H1 (cell line): ENCODE data around the gene TMCO1. TPM values are rescaled to one million over a fixed set of nuclear protein-coding genes. Genes with fewer than 3 reads are reported as not detected.

Source experiments
- CTCF ChIA-PET: fragments of 300-600 bp; sonication (Branson Sonifier 250); formaldehyde crosslinking; loops from one replicate; lab custom pipeline; 2021; ENCODE audit not compliant: partially characterized antibody; lab: Charles Lee
- POLR2A ChIA-PET: fragments of 300-600 bp; sonication (Branson Sonifier 250); formaldehyde crosslinking; loops from one replicate; lab custom pipeline; 2021; ENCODE audit warnings: inconsistent platforms; ENCODE audit not compliant: partially characterized antibody; lab: Charles Lee
- DNase-seq, 2 experiments: peaks; one replicate each; pipeline versions ENCODE4 v3.0.0 to v3.0.0-alpha.2; 2010 to 2022; ENCODE audit warnings: low spot score in 2 of 2, low read depth in 1 of 2, mixed read lengths in 1 of 2
- FAIRE-seq: peaks from 2 replicates; lab custom pipeline; 2011; peaks lifted over from hg19 to GRCh38; lab: Jason Lieb, UNC
- H2AFZ ChIP-seq: 2 replicates; pipeline ENCODE4 v1.8.1; 2012; ENCODE audit warnings: low read length, inconsistent platforms
- H2AK5ac ChIP-seq: 2 replicates; pipeline ENCODE4 v1.6.1; 2013; ENCODE audit warnings: low read depth, low read length
- H2BK120ac ChIP-seq: replicated peaks from 2 replicates; pipeline ENCODE3; 2013; ENCODE audit warnings: low read depth, low read length, inconsistent platforms
- H2BK12ac ChIP-seq: 2 replicates; pipeline ENCODE4 v1.6.1; 2013; ENCODE audit warnings: low read depth, low read length
- H2BK15ac ChIP-seq: 2 replicates; pipeline ENCODE4 v1.6.1; 2013; ENCODE audit warnings: low read length
- H2BK20ac ChIP-seq: 2 replicates; pipeline ENCODE4 v1.6.1; 2013; ENCODE audit warnings: low read length
- H2BK5ac ChIP-seq: 2 replicates; pipeline ENCODE4 v1.6.1; 2013; ENCODE audit warnings: low read depth, low read length
- H3K14ac ChIP-seq: 2 replicates; pipeline ENCODE4 v1.6.1; 2013; ENCODE audit warnings: inconsistent platforms; ENCODE audit not compliant: insufficient read length
- H3K18ac ChIP-seq: 2 replicates; pipeline ENCODE4 v1.6.1; 2013; ENCODE audit warnings: low read length; ENCODE audit errors: extremely low read depth
- H3K23ac ChIP-seq: 2 replicates; pipeline ENCODE4 v1.6.1; 2013; ENCODE audit warnings: inconsistent platforms; ENCODE audit not compliant: insufficient read length
- H3K23me2 ChIP-seq: 2 replicates; pipeline ENCODE4 v1.6.1; 2013; ENCODE audit warnings: low read depth, low read length
- H3K27ac ChIP-seq: 2 replicates; pipeline ENCODE4 v1.6.1; 2011; ENCODE audit warnings: low read depth, low read length, inconsistent platforms
- H3K27me3 ChIP-seq, 4 experiments: replicated peaks in 1 of 4; 1 replicate in 1 of 4; 2 replicates in 3 of 4; pipeline versions ENCODE4 v1.6.1 to v1.8.1; 2011 to 2013; ENCODE audit warnings: low read length in 3 of 4, mild to moderate bottlenecking in 3 of 4, inconsistent platforms in 2 of 4, mixed read lengths in 2 of 4, moderate library complexity in 1 of 4; ENCODE audit not compliant: control insufficient read depth in 3 of 4, insufficient read depth in 3 of 4; ENCODE audit errors: extremely low read depth in 1 of 4
- H3K36me3 ChIP-seq, 4 experiments: 2 replicates each; pipeline versions ENCODE4 v1.6.1 to v1.8.1; 2011 to 2013; ENCODE audit warnings: mild to moderate bottlenecking in 4 of 4, low read length in 3 of 4, moderate library complexity in 2 of 4, control low read depth in 1 of 4, inconsistent platforms in 1 of 4; ENCODE audit not compliant: insufficient read depth in 4 of 4, control insufficient read depth in 2 of 4
- H3K4ac ChIP-seq: replicated peaks from 2 replicates; pipeline ENCODE3; 2013; ENCODE audit warnings: low read length, low read depth, mixed read lengths, inconsistent platforms; ENCODE audit not compliant: insufficient read length
- H3K4me1 ChIP-seq, 4 experiments: replicated peaks in 1 of 4; 1 replicate in 1 of 4; 2 replicates in 3 of 4; pipeline versions ENCODE4 v1.6.1 to v1.8.1; 2011 to 2013; ENCODE audit warnings: low read length in 3 of 4, inconsistent platforms in 2 of 4, mixed read lengths in 1 of 4; ENCODE audit not compliant: insufficient read depth in 4 of 4, control insufficient read depth in 3 of 4
- H3K4me2 ChIP-seq, 2 experiments: 2 replicates each; pipeline versions ENCODE4 v1.6.1 to v1.8.1; 2011 to 2013; ENCODE audit warnings: low read depth in 2 of 2, low read length in 2 of 2, control low read depth in 1 of 2, inconsistent platforms in 1 of 2, mild to moderate bottlenecking in 1 of 2; ENCODE audit not compliant: insufficient read depth in 1 of 2
- H3K4me3 ChIP-seq, 4 experiments: fragments of 200-600, 300-600 bp in 1 of 4; sonication (generic), shearing (Covaris generic), sonication (Bioruptor Twin) in 1 of 4; 2 replicates each; pipeline versions ENCODE4 v1.5.1 to v1.8.1; 2011 to 2016; ENCODE audit warnings: low read length in 4 of 4, low read depth in 3 of 4, control low read depth in 2 of 4, inconsistent platforms in 2 of 4, mild to moderate bottlenecking in 2 of 4, mixed read lengths in 1 of 4, moderate library complexity in 1 of 4; ENCODE audit not compliant: insufficient read depth in 2 of 4; ENCODE audit errors: extremely low read depth in 1 of 4
- H3K56ac ChIP-seq: replicated peaks from 2 replicates; pipeline ENCODE3; 2013; ENCODE audit warnings: low read depth, mild to moderate bottlenecking, mixed read lengths, low read length, inconsistent platforms; ENCODE audit not compliant: insufficient read length
- H3K79me1 ChIP-seq: 2 replicates; pipeline ENCODE4 v1.6.1; 2013; ENCODE audit warnings: low read depth, low read length, control low read depth
- H3K79me2 ChIP-seq, 2 experiments: 2 replicates each; pipeline versions ENCODE4 v1.6.1 to v1.8.1; 2012 to 2013; ENCODE audit warnings: low read length in 2 of 2, mild to moderate bottlenecking in 2 of 2, inconsistent platforms in 1 of 2; ENCODE audit not compliant: insufficient read depth in 2 of 2, control insufficient read depth in 1 of 2
- H3K9ac ChIP-seq, 4 experiments: replicated peaks in 1 of 4; 1 replicate in 1 of 4; 2 replicates in 3 of 4; pipeline versions ENCODE4 v1.6.1 to v1.8.1; 2011 to 2013; ENCODE audit warnings: low read depth in 3 of 4, low read length in 3 of 4, control low read depth in 2 of 4, mild to moderate bottlenecking in 2 of 4, moderate library complexity in 2 of 4, inconsistent platforms in 1 of 4; ENCODE audit errors: extremely low read depth in 1 of 4
- H3K9me3 ChIP-seq, 2 experiments: 2 replicates each; pipeline versions ENCODE4 v1.6.1 to v1.8.1; 2012 to 2013; ENCODE audit warnings: mild to moderate bottlenecking in 2 of 2, moderate library complexity in 2 of 2, control low read depth in 1 of 2, inconsistent platforms in 1 of 2, low read depth in 1 of 2, low read length in 1 of 2, mixed read lengths in 1 of 2; ENCODE audit not compliant: insufficient read depth in 2 of 2
- H4K20me1 ChIP-seq, 2 experiments: replicated peaks in 1 of 2; 2 replicates each; pipeline versions ENCODE3 to v1.8.1; 2011 to 2013; ENCODE audit warnings: inconsistent platforms in 2 of 2, low read length in 2 of 2, mild to moderate bottlenecking in 1 of 2; ENCODE audit not compliant: insufficient read depth in 2 of 2, control insufficient read depth in 1 of 2
- H4K5ac ChIP-seq: 2 replicates; pipeline ENCODE4 v1.6.1; 2013; ENCODE audit warnings: low read length, low read depth, mixed read lengths, inconsistent platforms; ENCODE audit not compliant: insufficient read length
- H4K8ac ChIP-seq: 2 replicates; pipeline ENCODE4 v1.8.0; 2013; ENCODE audit warnings: mild to moderate bottlenecking, moderate library complexity, low read length, inconsistent platforms; ENCODE audit not compliant: insufficient read depth; ENCODE audit errors: extremely low read depth
- H4K91ac ChIP-seq: replicated peaks from 2 replicates; pipeline ENCODE3; 2013; ENCODE audit warnings: low read length, mixed read lengths, inconsistent platforms; ENCODE audit not compliant: insufficient read length
- ASH2L ChIP-seq: fragments of 200-600, 300-600 bp; sonication (generic); IDR thresholded peaks from one replicate; pipeline ENCODE4 v1.7.1; 2017; ENCODE audit warnings: low read length
- KDM4A ChIP-seq: IDR thresholded peaks from one replicate; pipeline ENCODE4 v1.7.1; 2012; ENCODE audit warnings: low read depth, mild to moderate bottlenecking, moderate library complexity, low read length, inconsistent platforms; ENCODE audit not compliant: severe bottlenecking
- PHF8 ChIP-seq: fragments of 200-600 bp; sonication (generic); conservative IDR thresholded peaks from 2 replicates; pipeline ENCODE4 v1.7.1; 2012; ENCODE audit warnings: low read depth, mild to moderate bottlenecking, inconsistent platforms, low read length, moderate library complexity
- POLR2AphosphoS5 ChIP-seq: IDR thresholded peaks from 2 replicates; pipeline ENCODE4 v1.6.1; 2011; ENCODE audit warnings: low read depth, low read length
- RAD21 ChIP-seq, 2 experiments: IDR thresholded peaks in 1 of 2; conservative IDR thresholded peaks in 1 of 2; 2 replicates each; pipeline ENCODE4 v1.6.1; 2011; ENCODE audit warnings: low read depth in 2 of 2, low read length in 2 of 2, improper control_type of control experiment in 1 of 2, inconsistent platforms in 1 of 2, mild to moderate bottlenecking in 1 of 2, moderate library complexity in 1 of 2
- SAP30 ChIP-seq: fragments of 300-600 bp; sonication (generic); IDR thresholded peaks from 2 replicates; pipeline ENCODE4 v1.7.1; 2012; ENCODE audit warnings: low read length, moderate library complexity, mild to moderate bottlenecking, inconsistent platforms; ENCODE audit not compliant: insufficient read depth, insufficient replicate concordance
- SUZ12 ChIP-seq: fragments of 200-600 bp; sonication (generic); IDR thresholded peaks from 2 replicates; pipeline ENCODE4 v1.6.1; 2012; ENCODE audit warnings: mild to moderate bottlenecking, inconsistent platforms, low read length, moderate library complexity, mixed read lengths
- TAF7 ChIP-seq: optimal IDR thresholded peaks from 2 replicates; pipeline ENCODE3; 2011; ENCODE audit warnings: low read depth, mild to moderate bottlenecking, inconsistent platforms, low read length, moderate library complexity, borderline replicate concordance
- YY1 ChIP-seq: IDR thresholded peaks from 2 replicates; pipeline ENCODE4 v1.6.1; 2011; ENCODE audit warnings: low read depth, mild to moderate bottlenecking, low read length
- WGBS, 2 experiments: shearing (Covaris generic) in 1 of 2; methylation state at CpG; one replicate each; pipeline versions ENCODE4 v1.1.6 to v1.1.7; 2013 to 2015; ENCODE audit warnings: low lambda C conversion rate in 2 of 2, mixed read lengths in 2 of 2, inconsistent platforms in 1 of 2, low coverage in 1 of 2, missing lambda C conversion rate in 1 of 2; ENCODE audit not compliant: insufficient replicate concordance in 2 of 2, insufficient coverage in 1 of 2, insufficient read length in 1 of 2; ENCODE audit errors: extremely low coverage in 1 of 2, missing lambda C conversion rate in 1 of 2; 5-methylcytosine and 5-hydroxymethylcytosine counted together
- polyA plus RNA-seq, 7 experiments: library from polyadenylated mRNA; depleted of rRNA in 3 of 7; stranded (reverse) in 5 of 7; unstranded in 2 of 7; fragments of >200 nt in 5 of 7; fragments of 200-250 nt in 2 of 7; gene quantifications; 1 replicate in 5 of 7; 2 replicates in 1 of 7; 4 replicates in 1 of 7; pipeline versions ENCODE4 v1.2.1 to v1.2.3, GENCODE V29; 2011 to 2013; ENCODE audit warnings: missing spikeins in 2 of 7, mixed read lengths in 2 of 7
- total RNA-seq: library from RNA; stranded (reverse); fragmentation: NEBNext Ultra II Directional; extraction: Animal tissue kit (Norgen Biotek cat#: 25700); gene quantifications from 2 replicates; pipeline ENCODE4 v1.2.1, GENCODE V29; 2021

The TMCO1 gene
- total and polyA plus RNA-seq, 2 of the 8 experiments (the other 6 are each of a cell fraction or from before 2014, with no cell fraction given) = 61.6 to 63.8 TPM

GRCh38 chr1:165697881-165698760 is 70.5 kb downstream of the TMCO1 start, which contains the start of gene ALDH9A1:
Gene ALDH9A1, minus strand, starts transcription at chr1:165698562. Its CDS starts 4 bp downstream, at chr1:165698558.
- peaks cover 0 to 2% of the 10 kb centered on the region in 2 experiments for H4K20me1 ChIP-seq
- peaks cover 0 to 28% of the 10 kb centered on the region in 2 experiments; a peak in 2 of 4 replicates for H3K79me2 ChIP-seq
- H3K27ac ChIP-seq = peak within 1 kb of the TSS; percentile 63
- H3K79me1 ChIP-seq = no peaks in the 10 kb centered on the region; the same call in 1 of the 2 replicates
- peak within 1 kb of the TSS; percentile 99 for H2AFZ ChIP-seq
- H3K4ac ChIP-seq = peak within 1 kb of the TSS; percentile 96
- peak within 1 kb of the TSS; percentile 93 for H2BK5ac ChIP-seq
- H3K4me2 ChIP-seq = peak within 1 kb of the TSS; percentile 78 to 93
- DNase-seq = peak; percentile 66 to 88
- H3K18ac ChIP-seq = peak within 1 kb of the TSS; percentile 97
- peak within 1 kb of the TSS; percentile 65 to 88 (median 82) for H3K9ac ChIP-seq
- no peak within 1 kb of the TSS for H3K23ac ChIP-seq
- H4K5ac ChIP-seq = peak within 1 kb of the TSS; percentile 86
- peak within 1 kb of the TSS; percentile 60 for H2BK12ac ChIP-seq
- H3K23me2 ChIP-seq = peaks cover 3% of the 10 kb centered on the region
- H3K4me1 ChIP-seq = peaks cover 0 to 3% (median 0%) of the 10 kb centered on the region in 4 experiments; a peak in 1 of 7 replicates
- peak within 1 kb of the TSS; percentile 93 to 99 (median 94) for H3K4me3 ChIP-seq
- CTCF ChIA-PET = interaction anchor here (0.7 to 2.5 kb wide), 11 partner anchors 11 to 237 kb away, joined by 3 to 8 read pairs (median 3); no protein-coding TSS in a partner anchor
- H3K14ac ChIP-seq = no peak within 1 kb of the TSS
- peak within 1 kb of the TSS; percentile 84 for H4K8ac ChIP-seq
- no peak within 1 kb of the TSS for H2AK5ac ChIP-seq
- H3K36me3 ChIP-seq = peaks cover 0 to 4% (median 1%) of the 10 kb centered on the region in 4 experiments; a peak in 2 of 8 replicates
- WGBS, 2 experiments = 2% methylated on average over 39 of the region's 65 CpGs; no CpG with 5 or more reads in 1 of the 2 experiments
- POLR2A ChIA-PET = interaction anchor here (0.5 to 2.7 kb wide), 15 partner anchors 12 to 389 kb away, joined by 3 to 12 read pairs (median 4); partner anchors contain the start of gene TMCO1
- H2BK120ac ChIP-seq = no peak within 1 kb of the TSS
- H2BK15ac ChIP-seq = peak within 1 kb of the TSS; percentile 99
- H3K56ac ChIP-seq = no peak within 1 kb of the TSS
- H3K27me3 ChIP-seq = no peaks in the 10 kb centered on the region
- peak within 1 kb of the TSS; percentile 91 for H4K91ac ChIP-seq
- FAIRE-seq = no peak
- H2BK20ac ChIP-seq = no peak within 1 kb of the TSS
- peaks cover 0 to 2% of the 10 kb centered on the region in 2 experiments; a peak in 1 of 4 replicates for H3K9me3 ChIP-seq
- TF ChIP-seq RAD21 (IDR thresholded peaks at IDR 0.05 in 1 of 2, conservative IDR thresholded peaks at IDR 0.05 in 1 of 2; ENCODE audit: low read depth in 2 of 2, low read length in 2 of 2) (0 out of 4 replicates have a peak, but pooled peaks of 1 of the 2 experiments have one; percentile 2), KDM4A (peak; percentile 89), TAF7 (peak; percentile 51), SUZ12 (no peak), POLR2AphosphoS5 (peak; percentile 81; the same call in 1 of the 2 replicates), PHF8 (peak; percentile 89), ASH2L (peak; percentile 82), YY1 (0 out of 2 replicates have a peak, but pooled peaks have one; percentile 36), SAP30 (peak; percentile 76)
